WTC11 (cell line): ENCODE measurements around the gene PRPSAP1. TPM values are rescaled to one million over a fixed set of nuclear protein-coding genes. Genes with fewer than 3 reads are reported as not detected.

Experiments
- ATAC-seq: fragments of 200-7000 bp; cut with Tn5 transposase; 2 replicates; pipeline ENCODE4 v1.10.0; 2021; ENCODE audit warnings: mild to moderate bottlenecking, moderate library complexity
- CTCF ChIA-PET: fragments of 300-600 bp; sonication (Branson Sonifier 250); formaldehyde crosslinking; loops from one replicate; lab custom pipeline; 2021; ENCODE audit warnings: antibody characterized with exemption; lab: Charles Lee
- POLR2A ChIA-PET: fragments of 350-600 bp; sonication (Branson Sonifier 250); formaldehyde crosslinking; loops from one replicate; lab custom pipeline; 2021; ENCODE audit warnings: antibody characterized with exemption; lab: Charles Lee
- DNase-seq: peaks from one replicate; pipeline ENCODE4 v3.0.0; 2021; ENCODE audit warnings: low spot score
- H3K27ac Mint-ChIP-seq: 2 replicates; pipeline ENCODE4 v1.8.0; 2021; ENCODE audit warnings: mixed read lengths
- H3K27me3 Mint-ChIP-seq: 2 replicates; pipeline ENCODE4 v1.8.0; 2021; ENCODE audit warnings: low read depth, mild to moderate bottlenecking, moderate library complexity, mixed read lengths
- H3K36me3 Mint-ChIP-seq: 2 replicates; pipeline ENCODE4 v1.8.0; 2021; ENCODE audit warnings: mixed read lengths
- H3K4me1 Mint-ChIP-seq: 2 replicates; pipeline ENCODE4 v1.8.0; 2022; ENCODE audit warnings: mixed read lengths
- H3K4me3 Mint-ChIP-seq: 2 replicates; pipeline ENCODE4 v1.8.0; 2021; ENCODE audit warnings: mild to moderate bottlenecking, moderate library complexity, mixed read lengths
- H3K9me3 Mint-ChIP-seq: 2 replicates; pipeline ENCODE4 v1.8.0; 2021; ENCODE audit warnings: mixed read lengths
- CREM ChIP-seq: sonication (generic); formaldehyde crosslinking; IDR thresholded peaks from 2 replicates; pipeline ENCODE4 v1.8.1; 2022; ENCODE audit warnings: mild to moderate bottlenecking, missing genetic modification reagents, moderate library complexity
- ETV6 ChIP-seq: sonication (generic); formaldehyde crosslinking; IDR thresholded peaks from 2 replicates; pipeline ENCODE4 v1.8.1; 2022; ENCODE audit warnings: mild to moderate bottlenecking, missing genetic modification reagents
- NFE2L1 ChIP-seq: sonication (generic); formaldehyde crosslinking; IDR thresholded peaks from 2 replicates; pipeline ENCODE4 v1.8.1; 2023; ENCODE audit warnings: missing genetic modification reagents
- NFYB ChIP-seq: sonication (generic); formaldehyde crosslinking; conservative IDR thresholded peaks from 2 replicates; pipeline ENCODE4 v1.8.0; 2022; ENCODE audit warnings: low read depth, missing genetic modification reagents
- TEAD1 ChIP-seq: sonication (generic); formaldehyde crosslinking; IDR thresholded peaks from 2 replicates; pipeline ENCODE4 v1.8.0; 2022; ENCODE audit warnings: mild to moderate bottlenecking, missing genetic modification reagents
- ZNF423 ChIP-seq: fragments of 250-450 bp; sonication (Bioruptor Pico); IDR thresholded peaks from 2 replicates; pipeline ENCODE4 v2.1.2; 2022; ENCODE audit warnings: mild to moderate bottlenecking, moderate library complexity
- ZNF671 ChIP-seq: fragments of 250-450 bp; sonication (Bioruptor Pico); IDR thresholded peaks from 2 replicates; pipeline ENCODE4 v1.8.0; 2021; ENCODE audit warnings: mild to moderate bottlenecking
- total RNA-seq: library from RNA; stranded (reverse); gene quantifications from 3 replicates; pipeline ENCODE4 v1.2.3, GENCODE V29; 2021
- TF ChIP-seq, protein P1 (sequence below): sonication (generic); formaldehyde crosslinking; IDR thresholded peaks from 2 replicates; pipeline ENCODE4 v1.8.1; 2022; ENCODE audit warnings: low read depth, missing genetic modification reagents, borderline replicate concordance
- TF ChIP-seq, protein P2 (sequence below): sonication (generic); formaldehyde crosslinking; IDR thresholded peaks from 2 replicates; pipeline ENCODE4 v1.8.1; 2023; ENCODE audit warnings: mild to moderate bottlenecking, missing genetic modification reagents, borderline replicate concordance
- TF ChIP-seq, protein P3 (sequence below): sonication (generic); formaldehyde crosslinking; IDR thresholded peaks from 2 replicates; pipeline ENCODE4 v1.8.0; 2023; ENCODE audit warnings: missing genetic modification reagents
- TF ChIP-seq, protein P4 (sequence below): fragments of 250-450 bp; sonication (Bioruptor Pico); IDR thresholded peaks from 2 replicates; pipeline ENCODE4 v1.9.0; 2021; ENCODE audit warnings: mild to moderate bottlenecking

Gene PRPSAP1
- total RNA-seq, 1 experiment from 2014 or later: 56.5 TPM

DNA sequence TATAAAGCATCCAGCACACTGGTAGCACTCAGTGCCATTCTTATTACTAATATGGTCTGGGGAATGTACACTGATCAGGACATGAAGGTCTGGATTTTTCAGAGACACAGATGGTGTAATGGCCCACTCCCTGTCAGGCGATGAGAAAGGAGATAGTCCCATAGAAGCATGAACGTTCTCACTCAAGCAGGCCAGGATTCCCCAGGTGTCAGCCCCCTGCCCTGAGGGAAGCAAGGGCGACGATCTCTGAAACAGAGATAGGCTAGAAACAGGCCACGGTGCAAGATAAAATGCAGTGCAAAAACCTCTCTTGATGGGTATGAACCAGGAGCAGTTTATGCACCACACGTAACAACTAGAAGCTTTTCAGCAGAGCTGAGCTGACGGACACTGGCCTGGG lies 10.6 kb downstream of the PRPSAP1 start (continued):
- TF ChIP-seq, protein P1, sequence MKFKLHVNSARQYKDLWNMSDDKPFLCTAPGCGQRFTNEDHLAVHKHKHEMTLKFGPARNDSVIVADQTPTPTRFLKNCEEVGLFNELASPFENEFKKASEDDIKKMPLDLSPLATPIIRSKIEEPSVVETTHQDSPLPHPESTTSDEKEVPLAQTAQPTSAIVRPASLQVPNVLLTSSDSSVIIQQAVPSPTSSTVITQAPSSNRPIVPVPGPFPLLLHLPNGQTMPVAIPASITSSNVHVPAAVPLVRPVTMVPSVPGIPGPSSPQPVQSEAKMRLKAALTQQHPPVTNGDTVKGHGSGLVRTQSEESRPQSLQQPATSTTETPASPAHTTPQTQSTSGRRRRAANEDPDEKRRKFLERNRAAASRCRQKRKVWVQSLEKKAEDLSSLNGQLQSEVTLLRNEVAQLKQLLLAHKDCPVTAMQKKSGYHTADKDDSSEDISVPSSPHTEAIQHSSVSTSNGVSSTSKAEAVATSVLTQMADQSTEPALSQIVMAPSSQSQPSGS: no peak

DNA sequence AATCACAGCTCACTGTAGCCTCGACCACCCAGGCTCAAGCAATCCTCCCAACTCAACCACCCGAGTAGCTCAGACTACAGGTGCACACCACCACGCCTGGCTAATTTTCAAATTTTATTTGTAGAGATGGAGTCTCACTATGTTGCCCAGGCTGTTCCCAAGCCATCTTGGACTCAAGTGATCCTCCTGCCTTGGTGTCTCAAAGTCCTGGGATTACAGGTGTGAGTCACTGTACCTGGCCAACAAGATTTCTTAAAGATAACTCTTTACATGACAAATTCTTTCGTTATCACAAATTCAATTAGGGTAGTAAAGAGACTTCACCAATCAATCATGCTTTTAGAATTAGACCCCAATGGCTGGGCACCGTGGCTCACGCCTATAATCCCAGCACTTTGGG lies 12.4 kb downstream of the PRPSAP1 start:
- Mint-ChIP-seq H3K4me1 (no peaks in the 10 kb centered on the region), H3K4me3 (no peak overlapping the region), H3K36me3 (peaks cover 31% of the 10 kb centered on the region), H3K9me3 (no peaks in the 10 kb centered on the region), H3K27ac (no peak overlapping the region)
- ATAC-seq: no peak
- ChIA-PET POLR2A (interaction anchor here (0.6 to 0.7 kb wide), 2 partner anchors 32 to 41 kb away, joined by 4 to 5 read pairs; no protein-coding TSS in a partner anchor), CTCF (no interaction called here)
- no peak for DNase-seq
- TF ChIP-seq, protein P2, sequence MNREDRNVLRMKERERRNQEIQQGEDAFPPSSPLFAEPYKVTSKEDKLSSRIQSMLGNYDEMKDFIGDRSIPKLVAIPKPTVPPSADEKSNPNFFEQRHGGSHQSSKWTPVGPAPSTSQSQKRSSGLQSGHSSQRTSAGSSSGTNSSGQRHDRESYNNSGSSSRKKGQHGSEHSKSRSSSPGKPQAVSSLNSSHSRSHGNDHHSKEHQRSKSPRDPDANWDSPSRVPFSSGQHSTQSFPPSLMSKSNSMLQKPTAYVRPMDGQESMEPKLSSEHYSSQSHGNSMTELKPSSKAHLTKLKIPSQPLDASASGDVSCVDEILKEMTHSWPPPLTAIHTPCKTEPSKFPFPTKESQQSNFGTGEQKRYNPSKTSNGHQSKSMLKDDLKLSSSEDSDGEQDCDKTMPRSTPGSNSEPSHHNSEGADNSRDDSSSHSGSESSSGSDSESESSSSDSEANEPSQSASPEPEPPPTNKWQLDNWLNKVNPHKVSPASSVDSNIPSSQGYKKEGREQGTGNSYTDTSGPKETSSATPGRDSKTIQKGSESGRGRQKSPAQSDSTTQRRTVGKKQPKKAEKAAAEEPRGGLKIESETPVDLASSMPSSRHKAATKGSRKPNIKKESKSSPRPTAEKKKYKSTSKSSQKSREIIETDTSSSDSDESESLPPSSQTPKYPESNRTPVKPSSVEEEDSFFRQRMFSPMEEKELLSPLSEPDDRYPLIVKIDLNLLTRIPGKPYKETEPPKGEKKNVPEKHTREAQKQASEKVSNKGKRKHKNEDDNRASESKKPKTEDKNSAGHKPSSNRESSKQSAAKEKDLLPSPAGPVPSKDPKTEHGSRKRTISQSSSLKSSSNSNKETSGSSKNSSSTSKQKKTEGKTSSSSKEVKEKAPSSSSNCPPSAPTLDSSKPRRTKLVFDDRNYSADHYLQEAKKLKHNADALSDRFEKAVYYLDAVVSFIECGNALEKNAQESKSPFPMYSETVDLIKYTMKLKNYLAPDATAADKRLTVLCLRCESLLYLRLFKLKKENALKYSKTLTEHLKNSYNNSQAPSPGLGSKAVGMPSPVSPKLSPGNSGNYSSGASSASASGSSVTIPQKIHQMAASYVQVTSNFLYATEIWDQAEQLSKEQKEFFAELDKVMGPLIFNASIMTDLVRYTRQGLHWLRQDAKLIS (CRISPR knock-in tag): no peak
- TF ChIP-seq ETV6 (CRISPR knock-in tag): no peak
- no peak for TF ChIP-seq TEAD1 (CRISPR knock-in tag)
- TF ChIP-seq, all 79 proteins: peak for 0
- no peaks in the 10 kb centered on the region for H3K27me3 Mint-ChIP-seq

DNA sequence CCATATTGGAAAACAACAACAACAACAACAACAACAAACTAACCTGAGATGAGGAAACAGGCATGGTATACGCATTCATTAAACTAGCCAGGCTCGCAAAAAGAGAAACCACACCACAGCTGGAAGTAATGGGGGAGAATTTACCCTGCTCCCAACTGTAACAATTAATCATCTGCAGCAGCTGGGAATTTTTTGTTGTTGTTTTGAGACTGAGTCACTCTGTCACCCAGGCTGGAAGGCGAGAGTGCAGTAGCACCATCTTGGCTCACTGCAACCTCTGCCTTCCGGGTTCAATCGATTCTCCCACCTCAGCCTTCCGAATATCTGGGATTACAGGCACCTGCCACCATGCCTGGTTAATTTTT lies 16.3 kb downstream of the PRPSAP1 start:
- Mint-ChIP-seq H3K27me3 (no peaks in the 10 kb centered on the region), H3K36me3 (peaks cover 11% of the 10 kb centered on the region), H3K27ac (no peak overlapping the region; the same call in 1 of the 2 replicates), H3K9me3 (no peaks in the 10 kb centered on the region), H3K4me1 (peaks cover 6% of the 10 kb centered on the region; the same call in 1 of the 2 replicates), H3K4me3 (no peak overlapping the region)
- DNase-seq (no peak), ATAC-seq (no peak)
- ChIA-PET POLR2A (no interaction called here), CTCF (interaction anchor here (0.8 to 1.8 kb wide), 4 partner anchors 10 to 58 kb away, joined by 3 to 7 read pairs (median 3); no protein-coding TSS in a partner anchor)
- no peak for TF ChIP-seq NFYB (CRISPR knock-in tag)
- TF ChIP-seq, protein P3, sequence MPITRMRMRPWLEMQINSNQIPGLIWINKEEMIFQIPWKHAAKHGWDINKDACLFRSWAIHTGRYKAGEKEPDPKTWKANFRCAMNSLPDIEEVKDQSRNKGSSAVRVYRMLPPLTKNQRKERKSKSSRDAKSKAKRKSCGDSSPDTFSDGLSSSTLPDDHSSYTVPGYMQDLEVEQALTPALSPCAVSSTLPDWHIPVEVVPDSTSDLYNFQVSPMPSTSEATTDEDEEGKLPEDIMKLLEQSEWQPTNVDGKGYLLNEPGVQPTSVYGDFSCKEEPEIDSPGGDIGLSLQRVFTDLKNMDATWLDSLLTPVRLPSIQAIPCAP (CRISPR knock-in tag): no peak
- TF ChIP-seq, protein P4, sequence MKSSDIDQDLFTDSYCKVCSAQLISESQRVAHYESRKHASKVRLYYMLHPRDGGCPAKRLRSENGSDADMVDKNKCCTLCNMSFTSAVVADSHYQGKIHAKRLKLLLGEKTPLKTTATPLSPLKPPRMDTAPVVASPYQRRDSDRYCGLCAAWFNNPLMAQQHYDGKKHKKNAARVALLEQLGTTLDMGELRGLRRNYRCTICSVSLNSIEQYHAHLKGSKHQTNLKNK: no peak
- TF ChIP-seq ZNF423 (CRISPR knock-in tag): no peak
- no peak for TF ChIP-seq CREM (CRISPR knock-in tag)
- no peak for TF ChIP-seq NFE2L1

DNA sequence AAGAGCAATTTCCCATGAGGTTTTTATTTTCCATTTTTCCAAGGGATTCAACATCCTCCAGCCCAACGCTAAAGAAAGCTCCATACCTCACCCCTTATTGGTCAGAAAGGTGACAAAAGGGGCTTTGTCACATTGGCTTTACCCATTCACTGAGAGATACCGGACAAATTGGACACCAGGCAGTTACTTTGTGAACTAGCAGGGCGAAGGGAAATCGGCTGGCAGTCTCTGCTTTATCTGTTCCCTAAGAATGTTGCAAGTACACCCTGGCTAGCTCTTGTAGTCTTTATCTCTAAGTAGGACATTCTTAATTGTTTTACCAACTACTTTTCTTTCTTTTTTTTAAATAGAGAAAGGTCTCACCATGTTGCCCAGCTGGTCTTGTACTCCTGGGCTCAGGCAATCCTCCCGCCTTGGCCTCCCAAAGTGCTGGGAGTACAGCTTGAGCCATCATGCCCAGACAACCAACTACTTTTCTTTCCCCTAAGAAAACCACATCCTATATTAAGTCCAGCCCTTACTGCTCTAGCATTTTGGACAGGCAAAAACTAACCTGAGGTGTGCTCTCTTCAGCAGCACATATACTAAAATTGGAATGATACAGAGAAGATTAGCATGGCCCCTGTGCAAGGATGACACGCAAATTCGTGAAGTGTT lies 16.8 kb downstream of the PRPSAP1 start:
- CTCF ChIA-PET: interaction anchor here (0.6 to 1.8 kb wide), 5 partner anchors 29 to 432 kb away, joined by 3 to 7 read pairs (median 3); no protein-coding TSS in a partner anchor
- H3K27ac Mint-ChIP-seq: no peak overlapping the region; the same call in 1 of the 2 replicates

More for the DNA sequence above, 16.8 kb downstream of the PRPSAP1 start:
- Mint-ChIP-seq H3K9me3 (no peaks in the 10 kb centered on the region), H3K27me3 (no peaks in the 10 kb centered on the region), H3K36me3 (peaks cover 6% of the 10 kb centered on the region), H3K4me3 (no peak overlapping the region), H3K4me1 (peaks cover 6% of the 10 kb centered on the region; the same call in 1 of the 2 replicates)
- POLR2A ChIA-PET: interaction anchor here (0.7 kb wide), 1 partner anchor 433 kb away, joined by 3 read pairs; no protein-coding TSS in a partner anchor
- TF ChIP-seq TEAD1 (CRISPR knock-in tag) (no peak), NFE2L1 (no peak), ZNF671 (CRISPR knock-in tag) (no peak)
- no peak for ATAC-seq
- DNase-seq: no peak
